GM12878 (cell line): ENCODE measurements around the gene ATP2B1. TPM values are rescaled to one million over a fixed set of nuclear protein-coding genes. Genes with fewer than 3 reads are reported as not detected.

Experiments
- ATAC-seq: fragments of 200-7000 bp; cut with Tn5 transposase; 3 replicates; pipeline ENCODE4 v1.9.1; 2020; ENCODE audit warnings: mild to moderate bottlenecking, moderate library complexity
- BruUV-seq: library from RNA; stranded (reverse); fragments of 400-500 nt; replicated peaks from 2 replicates; lab custom pipeline; 2021; lab: Mats Ljungman, UMichigan
- CTCF ChIA-PET: fragments of 300-600 bp; sonication (Branson Sonifier 250); formaldehyde crosslinking; extraction: SDS; loops from one replicate; lab custom pipeline; 2021; ENCODE audit warnings: inconsistent platforms; lab: Yijun Ruan, JAX
- POLR2A ChIA-PET: fragments of 350-600 bp; formaldehyde crosslinking; extraction: SDS; loops from one replicate; lab custom pipeline; 2021; ENCODE audit warnings: inconsistent platforms; lab: Charles Lee
- RAD21 ChIA-PET: fragments of 300-600 bp; sonication (Branson Sonifier 250); formaldehyde crosslinking; loops from one replicate; lab custom pipeline; 2023; ENCODE audit warnings: antibody characterized with exemption; ENCODE audit not compliant: unreplicated experiment; lab: Charles Lee
- SMC1A ChIA-PET: fragments of 300-600 bp; sonication (Branson Sonifier 250); formaldehyde crosslinking; loops from one replicate; lab custom pipeline; 2023; ENCODE audit not compliant: unreplicated experiment, uncharacterized antibody; lab: Charles Lee
- DNase-seq: peaks from one replicate; pipeline ENCODE4 v3.0.0-alpha.2; 2011; ENCODE audit warnings: low read depth, low spot score
- FAIRE-seq: peaks from 3 replicates; lab custom pipeline; 2011; peaks lifted over from hg19 to GRCh38; lab: Jason Lieb, UNC
- H2AFZ ChIP-seq: 2 replicates; pipeline ENCODE4 v1.6.0; 2011; ENCODE audit warnings: low read depth, low read length, control low read depth; ENCODE audit not compliant: control insufficient read depth
- H3K27ac ChIP-seq: 2 replicates; pipeline ENCODE4 v1.5.1; 2011; ENCODE audit warnings: control low read depth; ENCODE audit not compliant: control insufficient read depth, insufficient read depth
- H3K27me3 ChIP-seq, 2 experiments: replicated peaks in 1 of 2; 2 replicates each; pipeline versions ENCODE4 v1.6.0 to v1.6.1; 2011; ENCODE audit warnings: low read length in 1 of 2; ENCODE audit not compliant: control insufficient read depth in 2 of 2, insufficient read depth in 2 of 2
- H3K36me3 ChIP-seq, 2 experiments: 2 replicates each; pipeline ENCODE4 v1.5.1; 2011; ENCODE audit warnings: low read length in 1 of 2; ENCODE audit not compliant: control insufficient read depth in 2 of 2, insufficient read depth in 2 of 2
- H3K4me1 ChIP-seq: 2 replicates; pipeline ENCODE4 v1.6.1; 2011; ENCODE audit warnings: mild to moderate bottlenecking, low read length, moderate library complexity, mixed read lengths; ENCODE audit not compliant: control insufficient read depth, insufficient read depth
- H3K4me2 ChIP-seq: 2 replicates; pipeline ENCODE4 v1.6.0; 2011; ENCODE audit warnings: control low read depth; ENCODE audit not compliant: control insufficient read depth, insufficient read depth
- H3K4me3 ChIP-seq: fragments of 200-600 bp; sonication (generic); 2 replicates; pipeline ENCODE4 v1.5.1; 2016
- H3K79me2 ChIP-seq: 2 replicates; pipeline ENCODE4 v1.6.0; 2011; ENCODE audit warnings: low read length; ENCODE audit not compliant: control insufficient read depth, insufficient read depth
- H3K9ac ChIP-seq: 2 replicates; pipeline ENCODE4 v1.8.0; 2011; ENCODE audit warnings: low read length, control low read depth, mixed read lengths; ENCODE audit not compliant: control insufficient read depth, insufficient read depth
- H3K9me3 ChIP-seq: replicated peaks from 3 replicates; pipeline ENCODE4 v1.5.1; 2011; ENCODE audit warnings: mild to moderate bottlenecking, low read length; ENCODE audit not compliant: control insufficient read depth, insufficient read depth
- H4K20me1 ChIP-seq: 2 replicates; pipeline ENCODE4 v1.6.0; 2011; ENCODE audit not compliant: control insufficient read depth, insufficient read depth
- CBX3 ChIP-seq: fragments of 200-600 bp; sonication (generic); IDR thresholded peaks from 2 replicates; pipeline ENCODE4 v1.6.1; 2016; ENCODE audit warnings: low read depth, borderline replicate concordance
- EGR1 ChIP-seq, 2 experiments: IDR thresholded peaks; 1 replicate in 1 of 2; 2 replicates in 1 of 2; pipeline ENCODE4 v1.6.1; 2011 to 2012; ENCODE audit warnings: low read depth in 2 of 2, low read length in 2 of 2, borderline replicate concordance in 1 of 2, mild to moderate bottlenecking in 1 of 2, moderate library complexity in 1 of 2
- FOXM1 ChIP-seq: IDR thresholded peaks from 2 replicates; pipeline ENCODE4 v1.6.1; 2012; ENCODE audit warnings: low read depth, mild to moderate bottlenecking, inconsistent platforms, low read length, moderate library complexity
- IKZF2 ChIP-seq, 2 experiments: fragments of 450-650 bp; IDR thresholded peaks; 2 replicates each; pipeline ENCODE4 v1.6.1; 2017; ENCODE audit warnings: mild to moderate bottlenecking in 2 of 2, moderate library complexity in 2 of 2
- MLLT1 ChIP-seq: fragments of 450-650 bp; IDR thresholded peaks from 2 replicates; pipeline ENCODE4 v1.6.1; 2016; ENCODE audit warnings: mild to moderate bottlenecking
- NR2F1 ChIP-seq: fragments of 450-650 bp; conservative IDR thresholded peaks from 2 replicates; pipeline ENCODE4 v1.6.1; 2017; ENCODE audit warnings: mild to moderate bottlenecking
- PAX8 ChIP-seq: fragments of 450-650 bp; IDR thresholded peaks from 2 replicates; pipeline ENCODE4 v1.6.1; 2017; ENCODE audit warnings: mild to moderate bottlenecking, moderate library complexity
- PKNOX1 ChIP-seq: fragments of 450-650 bp; IDR thresholded peaks from 2 replicates; pipeline ENCODE4 v1.6.1; 2016; ENCODE audit warnings: mild to moderate bottlenecking
- SUZ12 ChIP-seq: fragments of 200-600 bp; sonication (generic); IDR thresholded peaks from one replicate; pipeline ENCODE4 v1.6.1; 2018; ENCODE audit warnings: antibody characterized with exemption, mild to moderate bottlenecking; ENCODE audit not compliant: unreplicated experiment
- WRNIP1 ChIP-seq: IDR thresholded peaks from 2 replicates; pipeline ENCODE4 v1.6.1; 2011; ENCODE audit warnings: low read depth, low read length, improper control_type of control experiment, borderline replicate concordance
- WGBS: methylation state at CpG from one replicate; pipeline ENCODE4 v1.1.6; 2016; ENCODE audit warnings: low lambda C conversion rate; ENCODE audit not compliant: insufficient replicate concordance, insufficient coverage; ENCODE audit errors: missing lambda C conversion rate; 5-methylcytosine and 5-hydroxymethylcytosine counted together
- in situ Hi-C: fragments of 300-500 bp; cut with MboI; formaldehyde crosslinking; loops from 9 replicates; pipeline ENCODE4 v1.14.3; 2018; ENCODE audit warnings: mixed read lengths
- intact Hi-C: fragments of 100-400 bp; cut with micrococcal nuclease; formaldehyde crosslinking; loops from one replicate; pipeline ENCODE4 v1.14.2; 2022; ENCODE audit not compliant: unreplicated experiment
- polyA plus RNA-seq, 11 experiments: library from polyadenylated mRNA; depleted of rRNA in 4 of 11; unstranded in 6 of 11; stranded (reverse) in 5 of 11; fragments of >200 nt; fragmentation: Nextera tagmentation in 4 of 11; fragmentation: Illumina TruSeq in 1 of 11; extraction: Ambion mirVana in 4 of 11; extraction: Trizol in 1 of 11; gene quantifications; 1 replicate in 1 of 11; 2 replicates in 10 of 11; pipeline versions ENCODE4 v1.2.1 to v1.2.3, GENCODE V29; 2011 to 2016; ENCODE audit warnings: inconsistent platforms in 2 of 11, missing spikeins in 2 of 11, low read depth in 1 of 11
- total RNA-seq, 4 experiments: library from RNA; depleted of rRNA in 3 of 4; stranded (reverse); fragments of >200 nt in 3 of 4; fragmentation: Illumina TruSeq in 1 of 4; extraction: Trizol in 1 of 4; gene quantifications; 2 replicates each; pipeline versions ENCODE4 v1.2.1 to v1.2.3, GENCODE V29; 2013 to 2021
- TF ChIP-seq, protein P1 (sequence below): IDR thresholded peaks from 2 replicates; pipeline ENCODE4 v1.6.1; 2012; ENCODE audit warnings: mild to moderate bottlenecking, low read depth, low read length

The ATP2B1 gene
- total and polyA plus RNA-seq, 10 of the 15 experiments (the other 5 are each of a cell fraction or from before 2014, with no cell fraction given) = 15.9 to 67.8 (median 48.5) TPM

DNA sequence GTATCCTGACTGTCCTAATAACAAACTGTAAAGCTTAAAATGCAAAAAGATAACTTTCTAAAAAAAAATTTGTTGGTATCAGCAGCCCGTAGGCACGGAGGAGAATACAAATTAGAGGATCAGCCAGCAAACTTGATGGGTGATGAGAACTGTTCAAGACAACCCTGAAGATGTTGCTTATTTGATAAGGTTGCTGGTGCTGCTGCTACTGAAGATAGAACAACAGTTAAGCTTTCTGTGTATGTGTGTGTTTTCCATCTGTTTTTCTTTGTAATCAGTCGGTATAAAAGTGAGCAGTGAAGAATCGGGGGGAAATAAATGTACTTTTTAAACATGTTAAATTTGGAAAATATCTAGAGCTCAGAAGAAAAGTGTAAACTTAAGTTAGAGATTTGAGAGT is 115.4 kb downstream of the ATP2B1 start:
- ChIA-PET POLR2A (no interaction called here), RAD21 (interaction anchor here (0.6 kb wide), 1 partner anchor 17 kb away, joined by 3 read pairs; no protein-coding TSS in a partner anchor), CTCF (interaction anchor here (0.7 kb wide), 1 partner anchor 24 kb away, joined by 3 read pairs; no protein-coding TSS in a partner anchor), SMC1A (interaction anchor here (0.7 to 2.4 kb wide), 6 partner anchors 17 to 113 kb away, joined by 3 to 7 read pairs (median 3); no protein-coding TSS in a partner anchor)
- Histone ChIP-seq H3K9ac (no peak overlapping the region), H3K79me2 (no peaks in the 10 kb centered on the region), H3K4me1 (no peaks in the 10 kb centered on the region), H4K20me1 (no peaks in the 10 kb centered on the region), H3K4me3 (no peak overlapping the region), H3K27me3 (no peaks in the 10 kb centered on the region), H2AFZ (no peak overlapping the region), H3K27ac (no peak overlapping the region), H3K9me3 (no peaks in the 10 kb centered on the region), H3K4me2 (no peak overlapping the region), H3K36me3 (peaks cover 1 to 6% of the 10 kb centered on the region in 2 experiments)
- intact Hi-C loops = no loop called here
- ATAC-seq (no peak), DNase-seq (no peak), FAIRE-seq (no peak)
- in situ Hi-C loops = no loop called here
- WGBS = 98% methylated on average over 4 of the region's 4 CpGs
- TF ChIP-seq PAX8 (no peak), FOXM1 (no peak), IKZF2 (IDR thresholded peaks at IDR 0.05) (no peak), NR2F1 (no peak), EGR1 (IDR thresholded peaks at IDR 0.05; ENCODE audit: borderline replicate concordance in 1 of 2, low read depth in 2 of 2, low read length in 2 of 2) (no peak), MLLT1 (no peak)
- no TSS peak for BruUV-seq

DNA sequence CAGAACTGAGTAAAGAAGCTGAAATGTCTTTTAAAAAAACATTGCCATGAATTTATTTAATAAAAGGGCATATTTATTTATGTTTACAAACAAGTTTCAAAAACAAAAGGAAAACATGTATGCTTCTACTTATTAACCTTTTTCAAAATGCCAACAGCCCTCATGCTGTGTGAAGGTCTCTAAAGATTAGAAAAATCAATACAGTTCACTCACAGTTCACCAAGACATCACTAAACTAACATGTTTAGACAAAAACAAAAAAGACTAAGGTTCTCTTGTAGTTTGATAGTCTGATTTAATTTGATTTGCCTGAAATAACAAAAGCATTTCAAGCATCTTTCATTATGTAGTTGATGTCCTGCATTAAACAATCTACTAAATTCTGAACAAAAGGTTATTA is 118.9 kb downstream of the ATP2B1 start:
- BruUV-seq = no TSS peak
- FAIRE-seq = no peak
- TF ChIP-seq WRNIP1 (no peak), SUZ12 (no peak), PKNOX1 (no peak), CBX3 (no peak)
- TF ChIP-seq, protein P1, sequence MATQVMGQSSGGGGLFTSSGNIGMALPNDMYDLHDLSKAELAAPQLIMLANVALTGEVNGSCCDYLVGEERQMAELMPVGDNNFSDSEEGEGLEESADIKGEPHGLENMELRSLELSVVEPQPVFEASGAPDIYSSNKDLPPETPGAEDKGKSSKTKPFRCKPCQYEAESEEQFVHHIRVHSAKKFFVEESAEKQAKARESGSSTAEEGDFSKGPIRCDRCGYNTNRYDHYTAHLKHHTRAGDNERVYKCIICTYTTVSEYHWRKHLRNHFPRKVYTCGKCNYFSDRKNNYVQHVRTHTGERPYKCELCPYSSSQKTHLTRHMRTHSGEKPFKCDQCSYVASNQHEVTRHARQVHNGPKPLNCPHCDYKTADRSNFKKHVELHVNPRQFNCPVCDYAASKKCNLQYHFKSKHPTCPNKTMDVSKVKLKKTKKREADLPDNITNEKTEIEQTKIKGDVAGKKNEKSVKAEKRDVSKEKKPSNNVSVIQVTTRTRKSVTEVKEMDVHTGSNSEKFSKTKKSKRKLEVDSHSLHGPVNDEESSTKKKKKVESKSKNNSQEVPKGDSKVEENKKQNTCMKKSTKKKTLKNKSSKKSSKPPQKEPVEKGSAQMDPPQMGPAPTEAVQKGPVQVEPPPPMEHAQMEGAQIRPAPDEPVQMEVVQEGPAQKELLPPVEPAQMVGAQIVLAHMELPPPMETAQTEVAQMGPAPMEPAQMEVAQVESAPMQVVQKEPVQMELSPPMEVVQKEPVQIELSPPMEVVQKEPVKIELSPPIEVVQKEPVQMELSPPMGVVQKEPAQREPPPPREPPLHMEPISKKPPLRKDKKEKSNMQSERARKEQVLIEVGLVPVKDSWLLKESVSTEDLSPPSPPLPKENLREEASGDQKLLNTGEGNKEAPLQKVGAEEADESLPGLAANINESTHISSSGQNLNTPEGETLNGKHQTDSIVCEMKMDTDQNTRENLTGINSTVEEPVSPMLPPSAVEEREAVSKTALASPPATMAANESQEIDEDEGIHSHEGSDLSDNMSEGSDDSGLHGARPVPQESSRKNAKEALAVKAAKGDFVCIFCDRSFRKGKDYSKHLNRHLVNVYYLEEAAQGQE = no peak

More for the DNA sequence above, 118.9 kb downstream of the ATP2B1 start:
- no peaks in the 10 kb centered on the region for H3K27me3 ChIP-seq
- ChIA-PET POLR2A (no interaction called here), CTCF (no interaction called here), SMC1A (interaction anchor here (1.4 to 1.7 kb wide), 3 partner anchors 10 to 116 kb away, joined by 3 to 5 read pairs (median 4); no protein-coding TSS in a partner anchor), RAD21 (no interaction called here)
- no peak overlapping the region for H3K27ac ChIP-seq
- H3K79me2 ChIP-seq = no peaks in the 10 kb centered on the region
- no peak overlapping the region for H3K4me3 ChIP-seq
- no peak for DNase-seq
- no peak overlapping the region for H3K4me2 ChIP-seq
- H3K4me1 ChIP-seq = no peaks in the 10 kb centered on the region
- no peak overlapping the region for H2AFZ ChIP-seq
- no peaks in the 10 kb centered on the region for H3K9me3 ChIP-seq
- peaks cover 1 to 11% of the 10 kb centered on the region in 2 experiments; a peak in 3 of 4 replicates for H3K36me3 ChIP-seq
- intact Hi-C loops (no loop called here), in situ Hi-C loops (no loop called here)
- no peaks in the 10 kb centered on the region for H4K20me1 ChIP-seq
- ATAC-seq = no peak
- no peak overlapping the region for H3K9ac ChIP-seq
